NCI-H446 treated with DMSO at 0.1 percent for 48 hours (cell line): ENCODE measurements around the gene TMEM9B.
"Not testable (repeated sequence)": the region's sequence is repeated elsewhere in the genome, so short reads cannot be mapped to it uniquely, and the experiment has no call there.

Experiments
- DNase-seq: peaks from one replicate; lab custom pipeline; 2025; lab: John Stamatoyannopoulos, UW

TMEM9B gene

DNA sequence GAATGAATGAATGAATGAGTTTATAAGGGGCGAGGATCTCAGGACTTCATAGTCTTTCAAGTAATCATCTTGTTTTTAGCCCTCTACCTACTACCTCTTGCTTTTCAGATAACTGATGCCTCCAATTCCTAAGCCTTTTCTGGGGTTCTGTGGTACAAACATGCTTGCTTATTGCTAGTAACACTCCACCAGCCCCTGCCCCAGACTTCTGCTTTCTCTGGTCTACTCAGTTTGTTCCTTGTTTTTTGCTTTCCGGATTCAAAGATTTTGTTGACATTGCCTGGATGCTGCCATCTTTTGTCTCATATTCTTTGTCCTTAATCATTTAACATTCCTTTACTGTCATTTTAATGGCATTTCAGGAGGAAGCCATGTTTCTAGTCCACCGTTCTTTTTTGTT, 8.9 kb upstream of the TMEM9B start:
- no peak for DNase-seq

DNA sequence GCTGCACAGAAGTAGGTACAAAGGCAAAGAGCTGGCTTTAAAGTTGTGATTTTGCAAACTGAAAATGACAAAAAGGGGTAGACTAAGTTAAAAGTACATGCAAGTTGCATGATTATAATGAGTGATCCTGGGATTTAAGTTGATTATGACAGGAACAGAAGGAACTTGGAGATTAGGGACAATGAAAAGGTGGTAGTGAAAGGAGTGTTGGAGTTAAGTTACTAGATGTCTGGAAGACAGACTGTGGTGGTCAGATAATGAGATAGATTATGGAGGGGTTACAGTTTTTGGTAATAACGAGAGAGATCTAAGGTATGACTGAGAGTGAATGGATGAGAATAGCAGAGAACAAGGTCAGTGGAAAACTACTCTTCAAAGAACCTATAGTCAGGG, 7.7 kb upstream of the TMEM9B start:
- no peak for DNase-seq

DNA sequence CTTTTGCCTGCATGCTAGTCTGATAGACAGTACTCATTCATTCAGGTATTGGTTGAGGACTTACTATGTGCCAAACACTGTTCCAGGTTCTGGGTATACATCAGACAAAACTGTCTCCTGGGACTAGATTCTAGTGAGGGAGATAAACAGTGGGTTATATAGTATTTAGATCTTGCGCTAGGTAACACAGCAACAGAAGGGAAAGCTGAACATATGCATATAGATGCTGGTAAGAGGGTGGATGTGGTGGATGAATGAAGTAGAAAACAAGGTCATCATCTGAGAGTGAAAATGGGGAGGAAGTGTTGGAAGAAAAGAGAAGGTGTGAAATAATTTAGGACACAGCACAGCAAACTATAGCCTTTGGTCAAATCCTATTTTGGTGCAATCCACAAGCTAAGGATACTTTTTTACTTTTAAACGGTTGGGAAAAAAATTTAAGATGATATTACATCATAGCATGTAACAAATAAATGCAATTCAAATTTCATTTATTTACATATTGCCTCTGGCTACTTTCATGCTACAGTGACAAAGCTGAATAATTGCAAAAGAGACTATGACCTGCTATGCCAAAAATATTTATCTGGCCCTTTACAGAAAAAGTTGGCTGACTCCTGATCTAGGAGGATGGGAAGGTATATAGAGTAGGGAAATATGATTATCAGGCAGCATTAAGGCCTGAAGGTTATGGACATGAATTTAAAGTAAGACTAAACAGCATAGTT, 7.1 kb upstream of the TMEM9B start:
- DNase-seq: no peak

DNA sequence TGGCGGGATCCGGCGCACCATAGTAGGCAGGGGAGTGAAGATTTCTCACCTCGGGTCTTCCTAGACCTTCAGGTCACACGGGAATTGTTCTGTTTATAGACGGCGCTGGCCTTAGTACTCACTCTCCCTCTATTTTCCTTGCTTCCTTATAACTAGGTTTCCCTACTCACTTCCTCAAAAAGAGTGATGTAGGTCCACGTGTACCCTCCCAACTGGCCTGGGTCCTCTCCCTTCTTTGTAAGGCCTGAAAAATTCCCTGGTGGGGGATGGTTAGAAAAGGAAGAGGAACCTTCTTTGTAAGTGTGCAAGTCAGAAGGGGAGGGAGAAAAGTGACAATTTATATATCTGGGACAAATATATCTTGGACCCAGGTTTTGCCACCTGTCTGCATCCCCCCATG, 2.9 kb upstream of the TMEM9B start:
- DNase-seq: no peak

DNA sequence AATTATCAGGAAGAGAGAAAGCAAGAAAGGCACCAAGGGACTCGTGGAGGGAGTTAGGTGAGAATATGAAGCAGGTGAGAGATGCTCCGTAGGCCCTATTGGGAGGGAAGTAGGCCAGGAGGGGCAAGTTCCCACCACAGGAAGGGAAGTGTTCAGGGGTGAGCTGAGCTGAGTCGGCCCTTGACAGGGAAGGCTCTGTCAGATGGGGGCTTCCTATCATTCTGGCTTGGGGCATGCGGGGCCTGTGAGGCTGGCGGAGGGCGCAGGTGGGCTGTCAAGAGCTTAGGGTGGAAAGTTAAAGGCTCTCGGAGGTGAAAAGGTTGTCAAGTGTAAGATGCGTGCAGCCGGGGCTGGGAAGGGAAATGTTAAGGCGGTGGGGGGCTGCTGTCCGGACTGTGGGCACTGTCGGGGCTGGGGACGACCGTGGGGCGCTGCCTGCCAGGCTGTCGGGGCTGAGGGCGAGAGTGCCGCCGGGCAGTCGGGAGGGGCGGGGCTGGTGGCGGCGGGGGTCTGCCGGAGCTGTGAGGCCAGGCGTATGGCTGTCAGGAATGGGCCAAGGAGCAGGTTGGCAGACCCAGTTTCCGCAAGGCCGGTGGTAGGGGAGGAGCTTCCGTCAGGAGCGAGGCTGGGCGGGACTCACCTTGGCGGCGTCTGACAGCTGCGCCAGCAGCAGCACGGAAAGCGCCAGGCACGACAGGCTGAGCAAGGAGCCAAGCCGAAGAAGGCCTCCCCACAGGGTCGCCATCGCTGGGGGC, 496 bp downstream of the TMEM9B start:
- peak; percentile 47 for DNase-seq

DNA sequence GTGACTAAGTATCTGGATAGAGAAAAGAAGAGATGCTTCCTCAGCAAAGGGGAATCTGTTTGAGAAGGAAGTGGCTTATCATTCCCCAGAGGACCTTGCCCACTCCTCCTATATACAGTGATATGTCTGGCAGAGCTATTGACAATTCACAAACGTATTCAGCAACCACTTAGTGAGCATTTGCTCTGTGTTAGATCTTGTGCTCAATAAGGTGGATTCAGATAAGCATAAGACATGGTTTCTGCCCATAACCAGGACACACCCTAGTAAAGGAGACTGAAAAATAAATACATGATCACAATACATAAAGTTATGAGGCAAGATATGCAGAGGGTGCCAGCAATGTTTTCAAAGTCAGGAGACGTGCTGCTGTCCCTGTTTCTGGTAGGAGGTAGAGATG, 1.4 kb downstream of the TMEM9B start:
- no peak for DNase-seq

DNA sequence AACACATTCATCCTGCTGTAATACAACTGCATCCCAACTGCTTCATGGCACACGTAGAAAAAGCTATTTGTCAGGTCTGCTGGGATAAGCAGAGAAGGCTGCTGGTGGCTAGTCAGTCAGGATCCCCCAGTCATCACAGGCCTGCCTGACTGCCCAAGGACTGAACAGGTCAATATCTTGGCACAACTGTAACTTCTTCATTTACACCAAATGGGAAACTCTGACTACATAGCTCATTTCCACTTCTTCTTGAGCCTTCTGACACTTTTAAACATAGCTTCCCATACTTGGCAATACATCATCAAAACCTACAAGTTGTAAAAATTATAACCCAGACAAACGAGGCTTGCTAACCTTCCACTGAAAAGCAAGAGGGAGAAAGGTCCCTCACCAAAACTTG, 2.8 kb downstream of the TMEM9B start:
- no peak for DNase-seq

DNA sequence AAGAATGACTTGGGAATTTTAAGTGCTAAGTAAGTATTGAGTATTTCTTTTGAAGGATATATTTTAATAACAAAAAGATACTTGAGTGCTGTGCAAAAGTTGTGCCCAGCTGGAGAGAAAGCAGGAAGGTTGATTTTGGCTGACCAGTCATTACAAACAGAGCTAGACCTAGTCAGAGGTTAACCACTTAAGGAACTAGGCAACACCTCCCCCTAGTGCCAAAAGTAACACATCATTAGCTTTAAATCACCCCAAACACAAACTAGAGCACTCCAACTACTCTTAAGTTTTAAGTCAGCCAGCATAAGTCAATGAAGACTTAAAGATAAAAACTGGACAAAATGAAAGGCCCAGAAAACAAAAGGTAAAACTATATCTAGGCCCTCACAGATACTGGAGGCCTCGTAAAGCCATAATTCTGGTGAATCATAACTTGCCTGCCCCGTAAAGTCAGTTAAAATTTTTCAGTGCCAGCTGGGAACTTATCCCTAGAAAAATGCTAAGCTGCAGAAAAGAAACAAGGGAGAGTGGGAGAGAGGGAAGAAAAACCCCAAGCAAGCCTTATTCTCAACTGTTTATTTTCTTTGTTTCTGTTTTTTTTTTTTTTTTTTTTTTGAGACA, 4.6 kb downstream of the TMEM9B start:
- DNase-seq: peak; percentile 40

DNA sequence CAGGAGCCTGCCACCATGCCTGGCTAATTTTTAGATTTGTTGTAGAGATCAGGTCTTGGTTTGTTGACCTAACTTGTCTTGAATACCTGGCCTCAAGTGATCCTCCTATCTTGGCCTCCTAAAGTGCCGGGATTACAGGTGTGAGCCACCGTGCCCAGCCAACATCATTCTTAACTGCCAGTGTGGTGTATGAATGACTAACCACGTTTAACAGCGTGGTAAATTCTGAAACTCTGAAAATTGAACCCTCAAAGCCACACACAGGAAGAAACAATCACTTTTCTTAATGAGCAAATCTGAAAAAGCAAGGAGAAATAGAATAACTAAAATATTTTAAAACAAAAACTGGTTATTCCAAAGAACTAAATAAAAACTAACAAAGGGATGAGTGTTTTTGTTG, 7.4 kb downstream of the TMEM9B start:
- no peak for DNase-seq

DNA sequence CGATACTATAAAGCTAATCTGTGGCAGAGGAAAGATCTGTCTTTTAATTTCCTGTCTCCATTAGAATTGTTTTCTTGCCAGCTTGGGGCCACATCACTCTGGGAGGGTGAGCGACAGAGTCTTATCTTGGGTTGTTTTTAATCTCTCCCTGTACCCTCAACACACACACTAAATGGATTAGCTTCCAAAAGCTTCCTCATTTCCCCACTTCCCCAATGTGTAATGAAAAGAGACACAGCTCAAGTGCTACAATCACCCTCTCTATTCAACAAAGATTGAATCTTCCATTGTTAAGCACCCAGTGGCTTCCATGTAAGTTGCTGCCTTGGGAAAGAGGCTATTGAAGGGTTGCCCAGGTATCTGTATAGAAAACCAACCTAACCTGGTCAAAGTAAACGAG, 15.4 kb downstream of the TMEM9B start:
- no peak for DNase-seq

DNA sequence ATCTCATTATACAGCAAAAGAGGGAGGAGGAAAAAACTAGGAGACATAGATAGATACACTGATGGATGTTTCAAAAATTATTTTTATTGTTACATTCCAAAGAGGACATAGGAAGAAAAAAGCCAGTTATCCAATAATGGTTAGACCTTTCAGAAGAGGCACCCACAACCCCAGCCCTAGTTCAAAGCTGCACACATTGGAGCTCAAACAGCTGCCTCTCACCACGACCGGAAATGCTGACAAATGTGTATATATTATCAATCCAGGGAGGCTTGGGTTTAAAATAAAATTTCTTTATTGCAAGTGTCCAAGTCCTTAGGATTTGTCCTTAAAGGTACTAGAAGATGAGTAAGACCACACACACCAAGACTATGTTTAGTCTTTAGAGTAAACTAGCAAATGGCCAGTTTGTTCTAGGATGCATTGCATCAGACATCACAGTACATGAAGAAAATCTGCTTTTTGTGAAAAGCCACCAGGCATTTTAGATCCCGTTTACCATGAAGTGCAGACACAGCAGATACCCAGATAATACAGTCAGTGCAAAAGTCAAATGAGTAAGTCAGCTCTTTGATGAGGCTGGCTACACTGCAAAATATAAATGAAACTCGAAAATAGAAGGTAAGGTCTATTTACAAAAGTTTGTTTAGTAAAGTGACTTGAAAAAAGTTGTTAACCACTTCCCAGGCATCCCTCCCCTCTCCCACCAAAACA, 16.9 kb downstream of the TMEM9B start:
- DNase-seq: no peak

DNA sequence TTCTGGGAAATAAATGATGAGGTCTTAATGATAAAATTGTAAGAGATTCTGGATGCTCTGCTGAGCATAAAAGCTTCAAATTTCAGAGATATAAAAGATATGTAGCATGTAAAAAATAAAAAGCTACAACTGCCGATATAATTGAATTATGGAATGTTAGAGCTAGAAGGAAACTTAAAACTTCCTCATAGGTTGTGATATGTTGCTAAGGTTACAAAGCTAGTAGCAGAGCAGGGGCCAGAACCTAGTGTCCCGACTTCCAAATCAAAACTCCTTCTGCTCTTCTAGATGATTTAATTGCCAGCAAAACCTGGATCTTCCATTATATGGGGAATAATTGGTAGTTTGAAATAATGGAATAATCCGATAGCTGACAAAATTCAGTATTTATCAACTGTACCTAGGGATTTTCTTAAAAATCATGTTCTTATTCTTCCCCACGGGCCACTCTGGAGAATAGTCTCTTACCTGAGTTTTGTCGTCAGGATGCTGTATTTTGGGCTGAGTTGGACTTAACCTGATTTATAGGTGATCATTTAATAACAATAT, 21.6 kb downstream of the TMEM9B start, which contains the start of gene ASCL3:
Gene ASCL3 (minus strand): TSS at position 499 of the 549 bp plus-strand sequence. CDS start 4,855 bp downstream, outside the sequence.
- no peak for DNase-seq

DNA sequence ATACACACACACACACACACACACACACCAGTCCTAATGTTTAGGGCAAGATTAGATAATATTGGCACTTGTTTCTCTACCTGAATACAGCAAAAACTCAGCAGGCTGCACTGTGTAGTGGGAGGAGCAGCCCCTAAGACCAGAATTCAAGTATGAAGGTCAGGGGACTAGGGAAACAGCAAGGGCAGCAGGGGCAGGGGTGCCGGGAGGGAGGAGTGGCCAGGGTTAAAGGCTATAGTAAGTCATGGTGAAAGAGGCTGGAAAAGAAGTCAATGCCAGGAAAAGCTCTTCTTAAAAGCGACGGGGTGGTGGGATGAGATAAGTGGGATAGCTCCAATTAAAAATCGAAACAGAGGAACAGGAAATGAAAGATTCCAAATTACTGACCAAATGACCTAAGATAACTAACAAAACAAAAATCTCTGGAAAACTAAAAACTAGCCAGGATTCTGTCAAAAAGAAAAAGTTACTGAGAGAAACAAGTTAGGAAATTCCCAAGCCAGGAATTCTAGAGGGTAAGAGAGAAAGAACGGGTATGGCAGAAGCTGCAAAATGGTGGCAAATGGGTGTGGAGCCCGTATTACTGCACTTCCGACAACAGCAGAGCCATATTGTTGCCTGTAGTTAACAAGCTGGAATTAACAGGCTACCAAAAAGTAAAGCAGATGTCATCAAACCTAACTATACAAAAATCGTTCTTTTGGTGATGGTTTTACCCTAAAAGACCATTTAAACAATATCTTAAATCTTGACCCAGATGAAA, 22.7 kb downstream of the TMEM9B start:
- DNase-seq: no peak

DNA sequence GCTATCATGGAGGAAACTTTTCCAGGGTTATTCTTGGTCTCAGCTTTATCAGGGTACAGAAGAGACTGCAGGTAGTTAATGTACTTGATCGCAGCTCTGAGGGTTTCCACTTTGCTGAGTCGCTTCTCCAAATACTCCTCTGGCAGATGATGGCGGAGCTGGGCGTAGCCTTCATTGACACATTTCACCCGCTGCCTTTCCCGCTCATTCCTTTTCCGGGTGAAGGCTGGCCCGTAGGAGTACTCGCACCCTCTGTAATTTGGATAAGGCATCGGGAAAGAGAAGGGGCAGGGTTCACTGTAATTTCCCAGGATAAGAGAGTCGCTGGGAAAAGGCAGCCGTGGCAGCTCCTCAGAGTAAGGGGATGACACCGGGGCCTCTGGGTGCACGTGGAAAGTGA, 26.6 kb downstream of the TMEM9B start:
- DNase-seq: no peak

DNA sequence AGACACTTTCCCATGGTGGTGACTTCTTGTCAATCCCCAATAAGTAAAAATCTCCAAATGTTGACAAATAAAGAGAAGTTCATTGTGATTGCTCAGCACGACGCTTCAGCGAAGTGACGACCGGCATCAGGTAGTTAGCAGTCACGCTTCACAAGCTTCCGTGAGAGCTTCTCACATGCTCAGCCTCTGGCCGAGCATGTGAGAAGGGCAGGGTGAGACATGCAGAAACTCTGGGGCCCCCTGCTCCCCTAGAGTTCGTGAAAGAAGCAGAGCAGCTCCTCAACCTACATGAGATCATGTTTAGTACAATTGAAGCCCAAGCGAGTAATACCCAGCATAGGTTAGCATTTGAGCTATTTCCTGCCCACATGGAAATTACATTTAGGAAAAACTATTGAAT, 27.1 kb downstream of the TMEM9B start:
- DNase-seq: no peak

DNA sequence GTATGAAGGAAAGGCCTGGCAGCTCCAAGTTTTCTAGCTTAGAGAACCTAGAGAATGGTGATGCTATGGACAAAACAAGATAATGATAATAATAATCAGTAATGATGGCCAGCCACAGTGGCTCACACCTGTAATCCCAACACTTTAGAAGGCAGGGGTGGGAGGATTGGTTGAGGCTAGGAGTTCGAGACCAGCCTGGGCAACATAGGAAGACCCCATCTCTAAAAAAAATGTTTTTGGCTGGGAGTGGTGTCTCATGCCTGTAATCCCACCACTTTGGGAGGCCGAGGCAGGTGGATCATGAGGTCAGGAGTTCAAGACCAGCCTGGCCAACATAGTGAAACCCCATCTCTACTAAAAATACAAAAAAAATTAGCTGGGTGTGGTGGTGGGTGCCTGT, 28.5 kb downstream of the TMEM9B start:
- not testable (repeated sequence) for DNase-seq

DNA sequence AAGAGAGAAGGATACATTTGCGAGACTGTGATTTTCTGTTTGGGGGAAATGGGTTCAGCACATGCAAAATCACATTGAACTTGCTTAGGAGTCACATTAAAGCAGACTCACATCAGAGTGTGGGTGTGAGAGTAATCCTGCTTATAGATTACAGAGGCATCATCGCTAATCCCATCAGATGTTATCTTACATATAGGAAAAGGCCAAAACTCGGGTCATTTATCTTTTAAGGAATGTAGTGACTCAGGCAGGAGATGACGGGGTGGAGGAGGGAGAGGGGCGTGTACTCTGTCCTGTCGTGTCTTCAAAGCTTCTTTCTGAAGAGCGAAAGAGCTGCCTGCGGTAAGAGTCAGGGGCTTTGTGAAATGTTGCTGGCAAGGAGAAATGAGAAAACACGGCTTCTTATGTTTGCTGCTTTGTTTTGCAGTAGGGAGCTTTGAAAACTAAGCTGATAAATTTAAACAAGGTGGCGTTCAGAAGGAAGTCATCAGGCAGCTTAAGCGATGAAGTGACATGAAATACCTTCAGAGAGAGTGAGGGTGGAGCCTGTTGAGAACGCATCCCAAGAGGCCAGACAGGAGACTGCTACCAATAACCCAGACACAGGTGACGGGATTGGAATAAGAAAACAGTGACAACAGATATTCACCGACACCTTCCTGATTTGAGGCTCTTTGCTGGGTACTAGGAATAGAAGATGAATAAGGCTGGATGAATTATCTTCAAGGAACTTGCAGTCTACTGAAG, 29.3 kb downstream of the TMEM9B start:
- no peak for DNase-seq

DNA sequence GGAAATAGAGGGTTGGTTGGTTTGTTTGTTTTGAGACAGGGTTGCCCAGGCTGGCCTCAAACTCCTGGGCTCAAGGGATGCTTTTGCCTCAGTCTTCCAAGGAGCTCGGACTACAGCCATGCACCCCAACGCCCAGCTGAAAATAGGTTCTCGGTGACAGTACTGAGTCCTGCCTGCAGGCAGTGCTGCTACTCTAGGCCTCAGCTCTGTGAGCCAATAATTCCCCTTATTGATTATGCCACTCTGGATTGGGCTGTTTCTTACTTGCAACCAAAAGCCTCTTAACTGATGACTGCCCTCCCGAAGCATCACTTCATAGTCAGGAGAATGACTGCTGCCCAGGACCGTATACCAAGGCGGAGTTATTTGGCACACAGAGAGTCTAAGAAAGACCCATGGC, 30.3 kb downstream of the TMEM9B start:
- DNase-seq: no peak

DNA sequence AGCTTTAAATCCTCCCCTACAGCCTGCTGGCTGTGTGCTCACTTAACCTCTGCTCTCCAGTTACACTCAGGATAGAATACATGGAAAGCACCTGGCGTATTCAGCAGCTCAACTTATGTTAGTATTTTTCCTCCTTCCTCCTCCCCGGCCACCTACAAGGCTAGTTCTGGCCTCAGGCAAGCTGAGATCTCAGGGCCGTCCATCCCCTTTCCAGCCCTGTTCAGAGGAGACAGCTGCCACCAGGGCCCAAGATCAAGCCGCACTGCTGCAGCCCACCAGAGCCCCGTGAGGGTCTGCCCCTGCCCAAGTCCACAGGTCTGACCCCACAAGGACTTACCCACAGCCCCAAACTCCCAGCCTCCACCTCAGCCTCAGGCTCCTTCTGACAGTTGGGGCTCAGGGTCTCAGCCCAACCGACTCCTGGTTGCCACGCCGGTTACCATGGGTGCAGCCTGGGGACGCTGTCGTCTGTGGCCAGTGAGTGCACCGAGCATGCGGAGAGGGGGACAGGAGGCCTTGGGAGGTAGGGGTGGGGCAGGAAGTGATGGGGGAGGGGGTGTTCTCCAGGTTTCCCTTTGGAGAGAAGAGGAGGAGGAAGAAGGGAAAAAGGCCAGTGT, 31.6 kb downstream of the TMEM9B start, which contains the start of gene C11orf16:
Gene C11orf16 (minus strand): TSS at position 384 of the 617 bp plus-strand sequence. CDS start 639 bp downstream, outside the sequence.
- no peak for DNase-seq
